ENCODE data around the gene TTC3.

- TF ChIP-seq POLR2A (IDR thresholded peaks at IDR 0.05) (no peak), CTCF (IDR thresholded peaks at IDR 0.05) (no peak), POLR2AphosphoS5 (IDR thresholded peaks at IDR 0.05) (no peak)
Observed at GRCh38 chr21:37183749-37184148, 110.7 kb downstream of the TTC3 start.
